ENCODE data around the gene CAPN14. TPM values are rescaled to one million over a fixed set of nuclear protein-coding genes. Genes with fewer than 3 reads are reported as not detected.

CAPN14 gene
- total and polyA plus RNA-seq, 10 donors: 0.26 to 2.7 (median 0.92) TPM

- intact Hi-C loops (cut with DNase I; ENCODE audit: low total_unique reads): no loop called here
- no peak overlapping the region for H3K27ac ChIP-seq
- no peak for DNase-seq
- no peaks in the 10 kb centered on the region for H3K9me3 ChIP-seq
- H3K27me3 ChIP-seq (replicated peaks in 1 of 7): peaks cover 0 to 50% (median 9%) of the 10 kb centered on the region in 7 donors
- WGBS, 5 donors: 40 to 79% (median 71%) methylated on average over 4 of the region's 4 CpGs
- TF ChIP-seq CTCF (IDR thresholded peaks at IDR 0.05 in 8 of 11, conservative IDR thresholded peaks at IDR 0.05 in 3 of 11) (no peak), POLR2AphosphoS5 (IDR thresholded peaks at IDR 0.05) (no peak)
- H3K36me3 ChIP-seq: no peaks in the 10 kb centered on the region
- H3K4me3 ChIP-seq: no peak overlapping the region
- peaks cover 0 to 15% (median 8%) of the 10 kb centered on the region in 6 donors for H3K4me1 ChIP-seq
Observed at GRCh38 chr2:31131871-31132270, 85.4 kb downstream of the CAPN14 start.

GRCh38 chr2:31129375-31130171 lies 87.7 kb downstream of the CAPN14 start:
- H3K27me3 ChIP-seq (replicated peaks in 1 of 7): peaks cover 0 to 27% (median 0%) of the 10 kb centered on the region in 7 donors
- H3K4me1 ChIP-seq: peaks cover 0 to 9% (median 0%) of the 10 kb centered on the region in 6 donors
- no peak for TF ChIP-seq POLR2A (IDR thresholded peaks at IDR 0.05)
- no peak for TF ChIP-seq POLR2AphosphoS5 (IDR thresholded peaks at IDR 0.05)
- TF ChIP-seq CTCF (IDR thresholded peaks at IDR 0.05 in 8 of 11, conservative IDR thresholded peaks at IDR 0.05 in 3 of 11): no peak
- DNase-seq: no peak
- H3K9me3 ChIP-seq: no peaks in the 10 kb centered on the region
- intact Hi-C loops (cut with DNase I; ENCODE audit: low total_unique reads): no loop called here
- no peaks in the 10 kb centered on the region for H3K36me3 ChIP-seq
- H3K27ac ChIP-seq: no peak overlapping the region
- H3K4me3 ChIP-seq: no peak overlapping the region
- 65 to 77% (median 69%) methylated on average over 6 of the region's 6 CpGs for WGBS, 5 donors

- intact Hi-C loops (cut with DNase I; ENCODE audit: low total_unique reads): no loop called here
- Histone ChIP-seq H3K4me3 (no peak overlapping the region), H3K27me3 (replicated peaks in 1 of 7) (peaks cover 0 to 19% (median 0%) of the 10 kb centered on the region in 7 donors), H3K9me3 (no peaks in the 10 kb centered on the region), H3K4me1 (peaks cover 0 to 9% (median 0%) of the 10 kb centered on the region in 6 donors), H3K27ac (no peak overlapping the region), H3K36me3 (no peaks in the 10 kb centered on the region)
- no peak for TF ChIP-seq CTCF (IDR thresholded peaks at IDR 0.05 in 8 of 11, conservative IDR thresholded peaks at IDR 0.05 in 3 of 11)
- 61 to 85% (median 79%) methylated on average over 3 of the region's 3 CpGs for WGBS, 5 donors
- DNase-seq: no peak
Observed at GRCh38 chr2:31127931-31128330, 89.4 kb downstream of the CAPN14 start.

- Histone ChIP-seq H3K27ac (no peak overlapping the region), H3K4me1 (peaks cover 0 to 9% (median 0%) of the 10 kb centered on the region in 6 donors), H3K9me3 (no peaks in the 10 kb centered on the region), H3K4me3 (no peak overlapping the region), H3K36me3 (no peaks in the 10 kb centered on the region), H3K27me3 (replicated peaks in 1 of 7) (peaks cover 0 to 9% (median 0%) of the 10 kb centered on the region in 7 donors)
- no peak for DNase-seq
- TF ChIP-seq POLR2AphosphoS5 (IDR thresholded peaks at IDR 0.05): no peak
- TF ChIP-seq POLR2A (IDR thresholded peaks at IDR 0.05): no peak
- TF ChIP-seq CTCF (IDR thresholded peaks at IDR 0.05 in 8 of 11, conservative IDR thresholded peaks at IDR 0.05 in 3 of 11): no peak
- WGBS, 5 donors: 76 to 82% (median 79%) methylated on average over 6 of the region's 6 CpGs
- intact Hi-C loops (cut with DNase I; ENCODE audit: low total_unique reads): no loop called here
Observed at GRCh38 chr2:31125918-31126695, 91.2 kb downstream of the CAPN14 start.
